ENCODE measurements around the gene CISH.

Gene CISH

DNA sequence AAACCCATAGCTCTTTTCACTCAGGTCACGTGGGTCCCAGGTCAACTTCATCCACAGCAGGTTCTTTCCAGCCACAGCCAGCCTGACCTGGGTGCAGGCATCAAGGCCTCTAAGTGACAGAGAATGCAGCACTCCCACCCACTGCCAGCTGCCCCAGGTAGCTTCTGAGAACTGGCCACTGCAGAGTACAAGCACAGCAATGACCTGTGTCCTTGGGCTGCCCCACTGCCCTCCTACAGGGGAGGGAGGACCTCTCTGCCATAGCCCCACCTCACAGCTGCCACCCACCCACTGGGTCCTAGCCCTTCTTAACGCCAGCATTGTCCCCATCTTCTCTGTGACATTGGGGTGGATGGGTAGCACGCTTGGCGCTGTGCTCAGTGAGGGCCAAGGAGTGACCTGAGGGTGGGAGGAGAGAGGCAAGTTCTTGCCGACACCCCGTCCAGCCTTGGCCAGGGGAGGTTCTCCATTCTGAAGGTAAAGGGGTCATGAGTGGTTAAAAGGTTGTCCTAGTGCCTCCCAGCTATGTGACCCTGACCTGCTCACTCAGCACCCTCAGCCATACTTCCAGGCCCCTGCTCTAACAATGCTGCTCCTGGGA lies 12.4 kb downstream of the CISH start:
- DNase-seq (ENCODE audit: low read depth in 2 of 2): no peak

DNA sequence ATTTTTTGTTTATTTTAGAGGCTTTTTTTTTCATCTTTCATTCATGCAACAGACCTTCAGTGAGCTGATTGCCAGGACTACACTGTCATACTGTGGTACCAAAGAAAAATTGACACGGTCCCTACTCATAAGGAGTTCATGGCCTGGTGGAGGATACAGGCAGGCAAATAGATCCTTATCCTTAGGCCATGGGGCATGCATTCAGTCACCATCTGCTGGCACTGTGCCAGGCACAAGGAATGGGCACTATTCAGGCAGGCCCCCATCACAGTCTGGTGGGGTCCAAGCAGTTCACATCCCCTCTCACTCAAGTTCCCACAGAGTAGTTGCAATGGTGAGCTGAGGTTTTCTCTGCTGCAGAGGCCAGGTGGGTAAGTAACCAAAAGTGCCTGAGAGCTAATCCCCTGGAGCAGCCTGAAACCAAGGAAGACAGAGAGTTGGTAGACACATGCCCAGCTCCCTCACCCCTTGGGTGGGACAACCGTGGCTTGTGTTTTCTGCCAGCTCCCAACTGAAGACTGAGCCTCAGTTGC lies 17.3 kb downstream of the CISH start:
- DNase-seq (ENCODE audit: low read depth in 2 of 2): no peak

DNA sequence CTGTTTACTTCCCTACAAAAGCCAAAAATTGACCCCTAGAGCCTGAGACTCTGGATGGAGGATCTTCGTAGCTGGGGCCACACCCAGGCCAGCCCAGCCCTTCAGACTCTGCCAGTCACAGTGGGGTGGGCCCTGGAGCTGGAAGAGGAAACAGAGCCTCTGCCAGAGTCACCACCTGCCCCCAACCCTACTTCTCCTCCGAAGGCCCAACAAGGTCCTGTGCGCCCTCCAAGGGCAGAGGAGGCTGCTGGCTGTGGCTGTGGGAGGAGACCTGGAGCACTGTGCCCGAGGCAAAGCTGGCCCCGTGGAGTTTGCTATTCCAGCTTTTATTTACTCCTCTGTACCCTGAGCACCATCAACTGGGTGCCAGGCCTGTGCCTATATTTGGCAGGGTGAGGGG lies 19.0 kb downstream of the CISH start:
- no peak for DNase-seq (ENCODE audit: low read depth in 2 of 2)

GRCh38 chr3:50591196-50591741 lies 20.3 kb downstream of the CISH start:
- DNase-seq (ENCODE audit: low read depth in 2 of 2): no peak

GRCh38 chr3:50588759-50589433 lies 22.7 kb downstream of the CISH start:
- no peak for DNase-seq (ENCODE audit: low read depth in 2 of 2)

- DNase-seq (ENCODE audit: low read depth in 2 of 2): peak in 1 of 2 donors; percentile 68
These were observed 23.5 kb downstream of the CISH start for GRCh38 chr3:50587806-50588758.

- DNase-seq (ENCODE audit: low read depth in 2 of 2): no peak
These were observed 24.2 kb downstream of the CISH start for GRCh38 chr3:50587373-50587772.

- DNase-seq (ENCODE audit: low read depth in 2 of 2): no peak
These were observed 24.9 kb downstream of the CISH start for GRCh38 chr3:50586763-50587070.

DNA sequence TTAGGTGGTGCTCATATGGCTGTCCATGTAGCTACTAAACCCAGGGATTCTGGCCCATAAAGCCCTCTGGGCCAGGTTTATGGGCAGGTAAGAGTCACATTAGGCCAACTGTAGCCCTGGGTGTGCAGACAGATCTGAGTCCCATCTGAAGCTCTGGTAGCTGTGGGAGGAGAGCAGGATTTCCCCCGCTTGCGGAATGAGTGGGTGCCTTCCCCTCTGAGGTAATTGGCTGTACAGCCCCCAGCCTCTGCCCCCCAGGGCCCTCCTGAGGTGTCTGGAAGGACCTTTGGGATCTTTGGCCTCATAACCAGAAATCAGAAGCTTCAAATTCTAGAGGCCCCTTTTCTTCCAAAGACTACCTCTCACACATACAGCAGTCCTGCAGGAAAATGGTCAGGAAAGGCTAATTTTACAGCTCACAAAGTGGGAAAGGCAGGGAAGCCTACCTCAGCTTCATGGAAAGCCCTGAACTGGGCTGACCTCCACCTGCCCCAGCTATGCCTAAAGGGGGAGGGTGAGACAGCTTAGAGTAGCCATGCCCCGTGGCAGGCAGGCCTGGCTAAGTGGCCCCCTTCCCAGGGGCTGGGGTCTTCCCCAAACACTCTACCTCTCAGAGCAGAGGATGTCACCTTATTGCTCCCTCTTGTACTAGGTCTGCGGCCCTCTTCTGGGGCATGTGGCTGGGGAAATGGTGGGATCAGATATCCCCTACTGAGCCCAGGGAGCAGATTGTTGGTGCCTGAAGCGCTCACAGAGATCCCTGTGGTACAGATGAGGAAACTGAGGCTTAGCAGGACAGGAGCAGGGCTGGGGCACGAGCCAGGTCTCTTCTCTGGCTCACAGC lies 25.4 kb downstream of the CISH start:
- DNase-seq (ENCODE audit: low read depth in 2 of 2): no peak

DNA sequence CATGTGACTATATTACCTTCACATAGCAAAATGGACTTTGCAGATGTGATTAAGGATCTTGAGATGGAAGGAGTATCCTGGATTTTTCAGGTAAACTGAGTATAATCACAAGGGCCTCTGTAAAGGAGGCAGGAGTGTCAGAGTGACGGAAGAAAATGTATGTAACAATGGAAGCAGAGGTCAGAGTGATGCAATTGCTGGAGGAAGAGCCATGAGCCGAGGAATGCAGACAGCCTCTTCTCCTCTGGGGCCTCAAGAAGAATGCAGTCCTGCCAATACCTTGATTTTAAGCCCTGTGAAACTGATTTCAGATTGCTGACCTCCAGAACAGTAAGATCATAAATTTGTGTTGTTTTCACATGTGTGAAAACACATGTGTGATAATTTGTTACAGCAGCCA lies 27.2 kb downstream of the CISH start:
- DNase-seq (ENCODE audit: low read depth in 2 of 2): no peak

DNA sequence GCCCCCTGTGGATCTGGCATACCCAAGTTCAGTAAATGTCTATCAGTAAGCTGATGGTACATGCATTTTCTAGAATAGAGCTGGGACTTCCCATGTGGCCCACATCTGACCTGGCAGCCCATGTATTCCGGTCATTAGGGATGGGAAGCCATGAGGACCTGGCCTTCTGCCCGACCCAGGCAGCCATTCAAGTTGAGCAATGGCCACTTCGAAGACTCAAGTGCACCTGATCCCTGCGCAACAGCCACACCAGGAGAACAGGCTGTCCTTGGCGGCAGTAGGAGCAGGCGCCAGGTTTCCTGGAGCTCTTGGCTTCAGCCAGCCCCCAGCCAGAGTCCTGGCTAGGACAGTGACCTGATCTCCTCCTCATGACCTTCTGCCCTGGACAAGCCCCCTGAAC lies 27.7 kb downstream of the CISH start:
- no peak for DNase-seq (ENCODE audit: low read depth in 2 of 2)

DNA sequence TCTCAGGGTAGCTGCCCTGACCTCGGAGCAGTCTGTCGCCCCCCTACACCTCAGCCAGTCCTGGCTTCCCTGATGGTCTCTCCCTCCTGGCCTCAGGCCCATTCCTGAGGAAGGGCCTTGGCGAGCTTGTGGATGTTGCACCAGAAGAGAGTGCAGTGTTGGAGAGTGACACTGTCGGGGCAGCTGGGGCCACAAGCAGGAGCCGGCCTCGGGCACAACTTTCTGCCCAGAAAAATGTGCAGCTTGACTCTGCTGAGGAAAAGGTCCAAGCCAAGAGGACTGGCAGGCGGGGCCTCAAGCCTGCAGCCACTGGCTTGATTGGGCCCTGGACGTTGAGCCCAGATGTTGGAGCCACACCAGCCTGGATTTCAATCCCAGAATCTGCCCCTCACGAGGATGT lies 29.5 kb downstream of the CISH start:
- no peak for DNase-seq (ENCODE audit: low read depth in 2 of 2)

- no peak for DNase-seq (ENCODE audit: low read depth in 2 of 2)
These were observed 30.1 kb downstream of the CISH start for GRCh38 chr3:50581459-50581842.

GRCh38 chr3:50580683-50581458 lies 30.7 kb downstream of the CISH start:
- no peak for DNase-seq (ENCODE audit: low read depth in 2 of 2)

GRCh38 chr3:50577348-50577747 lies 34.2 kb downstream of the CISH start:
- no peak for DNase-seq (ENCODE audit: low read depth in 2 of 2)

GRCh38 chr3:50575372-50575771 lies 36.2 kb downstream of the CISH start:
- DNase-seq (ENCODE audit: low read depth in 2 of 2): no peak

- no peak for DNase-seq (ENCODE audit: low read depth in 2 of 2)
These were observed 37.1 kb downstream of the CISH start for GRCh38 chr3:50574444-50574831.

- DNase-seq (ENCODE audit: low read depth in 2 of 2): peak; percentile 62 to 79
These were observed 37.8 kb downstream of the CISH start for GRCh38 chr3:50573566-50574443.

- DNase-seq (ENCODE audit: low read depth in 2 of 2): peak in 1 of 2 donors; percentile 21
These were observed 38.7 kb downstream of the CISH start for GRCh38 chr3:50572801-50573371.

All from stimulated activated CD8-positive, alpha-beta memory T cell treated with anti-CD3 and anti-CD28 coated beads, Interleukin-15, amount 100 ng/mL, for 4 hours (primary cell).